ENCODE data around the gene SLC44A5.
"Not testable (repeated sequence)": the region's sequence is repeated elsewhere in the genome, so short reads cannot be mapped to it uniquely, and the experiment has no call there.

The SLC44A5 gene

GRCh38 chr1:75366595-75366994 is 244.3 kb downstream of the SLC44A5 start:
- DNase-seq (ENCODE audit: low read depth in 2 of 2), result no peak

- DNase-seq (ENCODE audit: low read depth in 2 of 2), result no peak
These were observed 249.7 kb downstream of the SLC44A5 start for GRCh38 chr1:75361260-75361659.

DNA sequence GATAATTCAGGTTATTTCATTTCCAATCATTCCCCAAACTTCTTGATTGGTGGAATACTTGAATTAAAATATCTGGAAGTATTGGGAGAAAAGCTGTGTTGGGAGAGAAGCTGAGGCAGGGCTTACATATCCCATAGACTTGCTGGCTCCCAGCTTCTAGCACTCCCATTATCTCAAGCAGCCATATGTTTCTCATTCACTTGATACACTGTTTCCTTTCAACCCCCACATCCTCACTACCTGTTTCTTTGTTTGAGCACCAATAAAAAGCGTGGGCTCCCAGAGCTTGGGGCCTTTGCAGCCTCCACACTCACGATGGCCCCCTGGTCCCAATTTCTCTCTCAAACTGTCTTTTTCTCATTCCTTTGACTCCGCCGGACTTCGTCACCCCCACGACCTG is 256.6 kb downstream of the SLC44A5 start:
- not testable (repeated sequence) for DNase-seq (ENCODE audit: low read depth in 2 of 2)

DNA sequence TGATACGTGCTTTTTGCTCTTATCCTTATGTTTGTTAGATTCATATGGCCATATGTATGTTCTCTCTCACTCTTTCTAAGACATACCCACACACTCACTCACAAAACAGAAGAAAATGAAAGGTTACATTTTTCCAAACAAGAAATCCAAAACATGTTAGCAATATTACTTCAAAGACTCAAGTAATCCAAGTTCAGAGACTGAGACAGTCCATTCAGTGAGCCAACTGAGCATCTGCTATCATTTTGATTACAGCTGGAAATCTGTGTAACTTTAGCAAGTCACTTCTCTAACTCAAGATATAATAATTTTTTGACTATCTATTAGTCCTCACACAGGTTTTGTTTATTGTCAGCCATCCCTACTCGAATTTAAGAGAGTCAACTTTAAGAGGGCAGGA is 257.9 kb downstream of the SLC44A5 start:
- DNase-seq (ENCODE audit: low read depth in 2 of 2), result no peak

DNA sequence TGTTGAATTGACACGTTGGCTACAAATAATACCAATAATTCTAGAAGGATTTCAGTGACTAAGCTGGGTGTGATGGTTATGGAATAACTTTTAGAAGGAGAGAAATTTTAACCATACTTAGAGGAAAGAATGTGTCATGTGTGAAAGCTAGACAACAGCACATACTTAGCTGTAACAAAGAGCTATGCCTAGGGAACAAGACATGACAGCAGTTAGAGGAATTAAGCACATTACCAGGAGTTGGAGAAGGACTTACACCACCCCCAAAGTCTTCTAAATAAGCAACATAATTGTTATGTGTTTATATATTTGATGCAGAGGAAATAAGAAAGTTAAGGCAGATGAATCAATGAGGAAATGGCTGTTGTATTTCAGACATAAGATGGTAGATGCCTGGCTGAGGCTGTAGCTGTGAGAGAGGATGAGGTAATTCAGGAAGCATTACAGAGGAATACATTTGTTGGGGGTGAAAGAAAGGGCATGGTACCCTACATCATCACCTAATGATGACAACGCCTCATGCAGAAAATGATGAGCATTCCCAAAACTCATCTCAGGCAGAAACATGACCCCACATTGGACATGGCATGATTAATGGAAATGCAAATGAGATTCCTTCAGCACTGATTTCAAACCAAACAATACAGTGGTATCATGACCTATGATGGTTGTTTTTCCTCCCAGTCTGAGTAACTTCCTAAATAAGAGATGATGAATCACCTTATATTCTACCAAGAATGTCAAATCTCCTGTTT is 265.2 kb downstream of the SLC44A5 start:
- no peak for DNase-seq (ENCODE audit: low read depth in 2 of 2)

- no peak for DNase-seq (ENCODE audit: low read depth in 2 of 2)
These were observed 268.1 kb downstream of the SLC44A5 start for GRCh38 chr1:75342786-75343185.

GRCh38 chr1:75341537-75341936 is 269.4 kb downstream of the SLC44A5 start:
- DNase-seq (ENCODE audit: low read depth in 2 of 2), result no peak

GRCh38 chr1:75338616-75339483 is 272.1 kb downstream of the SLC44A5 start:
- no peak for DNase-seq (ENCODE audit: low read depth in 2 of 2)

DNA sequence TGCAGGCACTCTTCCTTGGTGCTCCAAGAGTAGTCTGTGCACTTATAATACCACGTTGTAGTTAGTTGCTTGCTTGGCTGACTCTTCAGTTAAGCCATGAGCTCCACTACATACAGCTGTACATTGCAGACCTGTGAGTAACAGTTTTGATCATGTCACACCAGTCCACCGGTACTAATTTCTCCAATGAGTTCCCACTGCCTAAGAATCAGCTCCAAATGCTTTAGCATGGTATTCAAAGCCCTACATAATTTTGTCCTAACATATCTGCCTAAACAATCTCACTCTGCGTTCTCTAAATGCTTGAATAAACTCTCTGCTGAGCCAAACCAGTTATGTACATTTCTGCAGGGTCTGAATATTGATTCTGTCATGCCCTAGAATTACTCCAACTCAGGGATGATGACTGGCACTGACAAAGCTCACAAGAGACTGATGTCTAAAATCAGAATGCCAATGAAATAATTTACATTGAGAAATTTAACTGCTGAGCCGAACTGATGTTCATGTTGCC is 276.0 kb downstream of the SLC44A5 start:
- no peak for DNase-seq (ENCODE audit: low read depth in 2 of 2)

- no peak for DNase-seq (ENCODE audit: low read depth in 2 of 2)
These were observed 280.3 kb downstream of the SLC44A5 start for GRCh38 chr1:75330624-75331023.

DNA sequence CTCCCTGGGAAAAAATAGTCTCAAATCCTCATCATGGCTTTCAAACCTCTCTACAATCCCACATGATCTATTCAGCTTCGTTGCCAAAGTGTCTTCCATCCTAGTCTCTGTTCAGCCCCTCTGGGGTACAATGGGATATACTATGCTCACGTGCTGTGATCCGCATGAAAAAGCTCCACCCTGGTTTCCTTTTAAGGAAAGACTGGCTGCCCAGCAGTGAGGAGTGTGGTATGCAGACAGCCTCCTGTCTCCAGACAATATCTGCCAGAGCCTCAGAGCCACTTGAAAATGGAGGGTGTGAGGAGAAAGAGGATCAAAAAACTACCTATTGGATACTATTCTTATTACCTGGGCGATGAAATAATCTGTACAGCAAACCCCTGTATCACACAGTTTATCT is 282.2 kb downstream of the SLC44A5 start:
- no peak for DNase-seq (ENCODE audit: low read depth in 2 of 2)

GRCh38 chr1:75327395-75327794 is 283.5 kb downstream of the SLC44A5 start:
- DNase-seq (ENCODE audit: low read depth in 2 of 2), result no peak

DNA sequence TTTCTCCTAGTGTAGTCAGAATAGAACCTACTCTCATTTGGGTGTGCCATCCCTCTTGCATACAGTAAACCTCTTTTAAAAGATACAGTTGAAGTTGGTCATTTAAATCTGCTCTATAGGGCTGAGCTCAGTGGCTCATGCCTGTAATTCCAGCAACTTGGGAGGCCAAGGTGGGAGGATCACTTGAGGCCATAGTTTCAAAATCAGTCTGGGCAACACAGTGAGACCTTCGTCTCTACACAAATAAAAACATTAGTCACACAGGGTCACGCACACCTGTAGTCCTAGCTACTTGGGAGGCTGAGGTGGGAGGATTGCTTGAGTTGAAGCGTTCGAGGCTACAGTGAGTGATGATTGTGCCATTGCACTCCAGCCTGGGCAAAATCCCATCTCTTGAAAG is 292.9 kb downstream of the SLC44A5 start:
- DNase-seq (ENCODE audit: low read depth in 2 of 2), result no peak

- no peak for DNase-seq (ENCODE audit: low read depth in 2 of 2)
These were observed 294.7 kb downstream of the SLC44A5 start for GRCh38 chr1:75316230-75316629.

DNA sequence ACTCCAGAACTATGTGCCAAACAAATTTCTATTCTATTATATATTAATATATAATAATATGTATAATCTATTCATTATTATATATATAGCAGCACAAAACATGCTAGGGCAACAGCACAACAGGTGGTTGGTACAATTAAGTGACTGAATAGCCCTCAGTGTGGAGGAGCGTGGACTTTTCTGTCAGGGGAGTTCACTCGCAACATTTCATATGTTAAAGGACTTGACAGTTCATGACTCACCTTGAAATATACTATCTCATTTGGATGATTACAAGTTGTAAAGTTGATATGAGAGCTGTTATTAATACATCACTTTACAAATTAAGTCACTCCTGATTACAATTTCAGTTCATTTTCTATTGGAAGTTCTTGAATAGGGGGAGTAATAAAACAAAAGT is 298.3 kb downstream of the SLC44A5 start:
- no peak for DNase-seq (ENCODE audit: low read depth in 2 of 2)

DNA sequence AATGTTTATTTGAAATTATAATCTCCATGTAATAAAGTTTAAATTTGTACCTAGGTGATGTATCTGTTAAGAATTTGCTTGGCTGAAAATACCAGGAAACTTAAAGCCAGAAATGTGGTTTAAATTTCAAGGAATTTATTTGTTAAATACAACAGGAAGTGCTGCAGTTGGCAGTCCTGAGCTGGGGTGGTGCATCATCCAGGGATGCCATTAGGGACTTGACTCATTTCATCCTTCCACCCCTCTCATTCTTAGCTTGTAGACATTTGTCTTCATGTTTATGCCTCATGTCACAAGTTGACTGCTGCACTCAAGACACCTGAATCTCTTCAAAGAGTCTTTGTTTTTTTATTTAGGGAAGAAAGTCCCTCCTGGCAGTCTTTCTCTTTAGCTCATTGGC is 300.8 kb downstream of the SLC44A5 start:
- DNase-seq (ENCODE audit: low read depth in 2 of 2), result no peak

DNA sequence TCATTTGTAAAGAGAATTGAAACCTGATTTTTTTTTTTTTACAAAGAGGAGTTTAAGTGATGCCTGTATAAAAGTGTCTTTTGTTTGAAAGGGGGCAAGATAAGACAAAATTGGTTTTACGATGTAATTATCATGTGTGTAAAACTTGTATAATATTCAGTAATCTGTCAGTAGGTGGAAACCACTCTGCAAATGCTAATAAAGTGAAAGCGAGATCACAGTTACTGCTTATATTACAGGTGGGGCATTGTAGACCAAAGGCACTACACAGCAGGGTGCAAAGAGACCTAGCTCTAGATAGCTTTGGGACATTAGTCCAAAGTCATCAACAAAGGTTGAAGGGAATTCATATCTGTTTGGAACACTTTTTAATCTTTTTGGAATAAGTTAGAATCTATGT is 302.5 kb downstream of the SLC44A5 start:
- no peak for DNase-seq (ENCODE audit: low read depth in 2 of 2)

GRCh38 chr1:75305061-75305460 is 305.9 kb downstream of the SLC44A5 start:
- no peak for DNase-seq (ENCODE audit: low read depth in 2 of 2)

DNA sequence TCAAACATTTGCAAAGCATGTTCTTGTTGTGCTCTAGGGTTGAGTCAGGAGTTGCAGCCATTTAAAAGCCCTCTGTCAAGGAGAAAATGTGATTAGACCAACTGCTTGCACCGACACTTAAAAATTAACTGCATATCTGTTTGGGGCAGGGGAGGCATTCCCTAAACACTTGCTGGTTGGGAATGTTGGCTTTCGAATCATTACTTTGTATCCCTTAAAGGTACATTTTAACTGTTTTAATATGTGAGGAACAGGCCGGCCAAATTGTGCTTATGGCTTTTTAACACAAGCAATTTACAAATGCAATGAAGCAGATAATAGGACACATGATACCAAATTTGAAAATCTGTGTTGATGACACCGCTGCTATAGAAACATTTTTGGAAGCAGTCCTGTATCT is 317.6 kb downstream of the SLC44A5 start:
- DNase-seq (ENCODE audit: low read depth in 2 of 2), result no peak

DNA sequence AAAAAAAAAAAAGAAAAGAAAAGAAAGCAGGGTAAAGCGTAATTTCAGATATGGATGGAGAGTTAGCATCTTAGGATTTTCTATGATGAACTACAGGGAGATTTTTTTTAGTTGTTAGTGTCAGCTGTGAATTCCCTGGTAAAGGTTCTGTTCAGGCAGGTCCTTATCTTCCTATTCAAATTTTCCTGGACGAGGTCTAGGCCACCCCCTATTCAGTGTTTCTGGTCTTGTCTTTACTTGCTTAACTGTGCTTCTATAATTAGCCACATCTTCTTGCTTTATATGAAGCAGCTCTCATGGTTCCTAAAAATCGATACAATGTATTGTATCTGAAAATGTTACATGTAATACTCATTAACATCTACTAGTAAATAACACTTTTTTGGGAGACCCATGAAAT is 318.9 kb downstream of the SLC44A5 start:
- DNase-seq (ENCODE audit: low read depth in 2 of 2), result no peak

DNA sequence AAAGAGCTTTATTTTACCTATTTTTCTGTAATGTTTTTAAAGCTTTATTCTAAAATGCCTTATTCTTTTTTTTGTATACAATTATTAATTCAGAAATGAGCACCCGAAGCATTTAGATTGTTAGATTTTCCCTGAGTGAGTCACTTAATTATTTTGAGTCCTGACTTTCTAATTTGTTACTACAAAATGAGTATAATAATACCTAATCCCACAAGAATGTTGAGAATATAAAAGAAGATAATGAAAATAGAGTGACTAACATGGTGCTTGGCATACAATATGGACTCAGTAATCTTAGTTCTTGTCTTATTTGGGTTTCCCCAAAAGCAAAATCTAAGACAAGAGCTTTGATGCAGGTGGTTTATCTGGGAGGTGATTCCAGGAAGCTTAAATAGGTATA is 334.5 kb downstream of the SLC44A5 start:
- DNase-seq (ENCODE audit: low read depth in 2 of 2), result no peak

DNA sequence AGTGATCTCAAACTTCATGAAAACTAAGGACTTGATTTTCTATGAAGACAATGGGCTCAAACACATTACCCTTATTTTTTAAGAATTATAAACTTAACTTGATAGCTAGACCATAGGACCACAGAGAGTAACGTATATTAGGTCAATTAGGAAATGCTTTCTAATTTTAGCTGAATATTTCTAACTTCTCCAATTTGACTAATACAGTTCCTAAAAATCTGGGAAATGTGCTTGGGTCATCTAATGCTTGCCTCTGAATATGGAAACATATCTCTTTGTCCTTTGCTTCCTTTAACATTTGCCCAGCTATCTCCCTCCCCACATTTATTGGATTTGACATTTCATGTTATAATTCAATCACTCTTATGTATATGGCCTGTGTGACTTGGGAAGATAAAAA is 335.3 kb downstream of the SLC44A5 start:
- no peak for DNase-seq (ENCODE audit: low read depth in 2 of 2)

GRCh38 chr1:75274920-75275506 is 335.9 kb downstream of the SLC44A5 start:
- DNase-seq (ENCODE audit: low read depth in 2 of 2), result no peak
